Effector CD8-positive, alpha-beta T cell (primary cell): Measurements from ENCODE around the gene ABI1.

Experiments
- DNase-seq: peaks from one replicate; lab custom pipeline; 2025; lab: John Stamatoyannopoulos, UW

The ABI1 gene

GRCh38 chr10:26854524-26854923 is 6.2 kb downstream of the ABI1 start:
- DNase-seq = no peak

GRCh38 chr10:26844396-26844975 is 16.3 kb downstream of the ABI1 start:
- DNase-seq = no peak

- DNase-seq = no peak
These were observed 17.0 kb downstream of the ABI1 start for GRCh38 chr10:26843736-26844135.

GRCh38 chr10:26841733-26842317 is 18.9 kb downstream of the ABI1 start:
- no peak for DNase-seq

GRCh38 chr10:26840938-26841732 is 19.6 kb downstream of the ABI1 start:
- no peak for DNase-seq

GRCh38 chr10:26839966-26840627 is 20.7 kb downstream of the ABI1 start:
- no peak for DNase-seq

- no peak for DNase-seq
These were observed 23.6 kb downstream of the ABI1 start for GRCh38 chr10:26837139-26837538.

- DNase-seq = no peak
These were observed 25.7 kb downstream of the ABI1 start for GRCh38 chr10:26835025-26835424.

GRCh38 chr10:26832960-26833359 is 27.8 kb downstream of the ABI1 start:
- no peak for DNase-seq

GRCh38 chr10:26831936-26832335 is 28.8 kb downstream of the ABI1 start:
- no peak for DNase-seq

- no peak for DNase-seq
These were observed 30.8 kb downstream of the ABI1 start for GRCh38 chr10:26829810-26830515.

GRCh38 chr10:26824015-26824690 is 36.6 kb downstream of the ABI1 start:
- no peak for DNase-seq

- DNase-seq = no peak
These were observed 38.8 kb downstream of the ABI1 start for GRCh38 chr10:26821699-26822570.

- DNase-seq = no peak
These were observed 45.3 kb downstream of the ABI1 start for GRCh38 chr10:26815500-26815899.

GRCh38 chr10:26810435-26811026 is 50.2 kb downstream of the ABI1 start:
- DNase-seq = no peak

- no peak for DNase-seq
These were observed 50.8 kb downstream of the ABI1 start for GRCh38 chr10:26809973-26810372.

- DNase-seq = no peak
These were observed 53.2 kb downstream of the ABI1 start for GRCh38 chr10:26807532-26807931.

- DNase-seq = no peak
These were observed 54.2 kb downstream of the ABI1 start for GRCh38 chr10:26806557-26806956.

GRCh38 chr10:26805567-26806245 is 55.1 kb downstream of the ABI1 start:
- no peak for DNase-seq
